Measurements from ENCODE around the gene TMED7. TPM values are rescaled to one million over a fixed set of nuclear protein-coding genes. Genes with fewer than 3 reads are reported as not detected.
A peak's percentile ranks its signal among the peaks of the same experiment; 100 is the strongest.

Gene TMED7
- total and polyA plus RNA-seq, 4 experiments from 2014 or later = 32.1 to 49.5 (median 42.2) TPM

DNA sequence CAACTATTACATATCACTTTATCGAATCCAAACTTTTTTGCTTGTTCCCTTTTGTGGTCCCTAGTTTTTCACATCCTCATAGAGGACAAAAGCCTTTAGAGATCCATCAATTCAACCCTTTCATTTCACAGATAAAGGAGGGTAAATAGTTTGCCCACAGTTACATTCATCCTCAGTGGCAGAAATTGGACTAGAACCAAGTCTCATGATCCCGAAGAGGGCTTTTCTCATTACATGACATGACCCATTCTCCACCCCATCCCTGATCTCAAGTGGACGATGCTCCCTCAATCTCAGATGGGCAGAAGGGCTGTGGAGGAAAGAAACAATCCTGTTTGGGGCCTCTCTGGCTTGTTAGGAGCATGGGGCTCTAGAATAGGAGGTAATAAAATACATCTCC, 46.6 kb downstream of the TMED7 start:
- CTCF ChIA-PET (ENCODE audit: partially characterized antibody) = interaction anchor here (14.3 kb wide), 1 partner anchor 267 kb away, joined by 417 read pairs; no protein-coding TSS in a partner anchor
- H3K4me3 Mint-ChIP-seq = no peak overlapping the region
- intact Hi-C loops (cut with micrococcal nuclease) = no loop called here

DNA sequence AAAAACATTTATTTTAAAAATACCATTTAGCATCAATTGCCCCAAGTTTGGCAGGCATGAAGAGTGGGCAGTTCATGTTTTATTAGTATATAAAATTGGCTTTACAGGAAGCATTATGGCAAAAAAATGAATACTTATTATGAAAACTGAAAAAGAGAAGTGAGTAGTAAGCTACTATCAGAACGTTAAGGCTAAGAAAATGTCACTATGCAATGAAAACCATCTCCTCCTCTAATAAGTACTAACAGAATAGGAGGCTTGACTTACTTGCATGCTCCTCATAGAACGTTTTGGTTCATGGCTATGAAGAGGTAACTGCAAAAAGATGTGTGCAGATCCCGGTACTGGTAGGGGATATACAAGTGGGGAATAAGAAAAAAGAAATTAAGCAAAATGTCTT, 47.2 kb downstream of the TMED7 start:
- DNase-seq = no peak
- Mint-ChIP-seq H3K9me3 (peaks cover 0 to 2% (median 0%) of the 10 kb centered on the region in 8 donors), H3K4me3 (no peak overlapping the region), H3K27me3 (no peaks in the 10 kb centered on the region), H3K27ac (no peak overlapping the region), H3K4me1 (peaks cover 0 to 2% (median under 1%) of the 10 kb centered on the region in 4 donors), H3K36me3 (peaks cover 0 to 5% of the 10 kb centered on the region in 2 donors)
- Histone ChIP-seq H3K9me3 (ENCODE audit: control insufficient read depth in 1 of 2, low read length in 2 of 2) (no peaks in the 10 kb centered on the region), H3K4me1 (ENCODE audit: insufficient read depth, low read length) (no peaks in the 10 kb centered on the region), H3K36me3 (ENCODE audit: insufficient read depth, low read length) (no peaks in the 10 kb centered on the region), H3K4me3 (ENCODE audit: low read length in 2 of 2) (no peak overlapping the region), H3K27ac (ENCODE audit: low read depth, low read length) (no peak overlapping the region), H3K27me3 (ENCODE audit: insufficient read depth, low read length) (no peaks in the 10 kb centered on the region)
- CTCF ChIA-PET (ENCODE audit: partially characterized antibody) = interaction anchor here (14.3 kb wide), 1 partner anchor 266 kb away, joined by 417 read pairs; no protein-coding TSS in a partner anchor
- POLR2A ChIA-PET (ENCODE audit: partially characterized antibody) = no interaction called here
- intact Hi-C loops (cut with micrococcal nuclease) = no loop called here

More for the DNA sequence above, 46.6 kb downstream of the TMED7 start:
- Mint-ChIP-seq H3K27ac (no peak overlapping the region), H3K9me3 (peaks cover 0 to 2% (median 0%) of the 10 kb centered on the region in 8 donors), H3K36me3 (peaks cover 0 to 5% of the 10 kb centered on the region in 2 donors), H3K27me3 (no peaks in the 10 kb centered on the region), H3K4me1 (peaks cover 0 to 2% (median under 1%) of the 10 kb centered on the region in 4 donors)
- Histone ChIP-seq H3K9me3 (ENCODE audit: control insufficient read depth in 1 of 2, low read length in 2 of 2) (no peaks in the 10 kb centered on the region), H3K4me1 (ENCODE audit: insufficient read depth, low read length) (no peaks in the 10 kb centered on the region), H3K4me3 (ENCODE audit: low read length in 2 of 2) (no peak overlapping the region), H3K27ac (ENCODE audit: low read depth, low read length) (no peak overlapping the region), H3K27me3 (ENCODE audit: insufficient read depth, low read length) (no peaks in the 10 kb centered on the region), H3K36me3 (ENCODE audit: insufficient read depth, low read length) (no peaks in the 10 kb centered on the region)
- POLR2A ChIA-PET (ENCODE audit: partially characterized antibody) = no interaction called here
- DNase-seq = no peak

GRCh38 chr5:115577741-115578140, 48.1 kb downstream of the TMED7 start:
- no peak overlapping the region for H3K27ac ChIP-seq (ENCODE audit: low read depth, low read length)
- H3K36me3 ChIP-seq (ENCODE audit: insufficient read depth, low read length) = no peaks in the 10 kb centered on the region
- Mint-ChIP-seq H3K27me3 (peaks cover 0 to under 1% of the 10 kb centered on the region in 2 donors), H3K36me3 (peaks cover 0 to 5% of the 10 kb centered on the region in 2 donors), H3K27ac (peak overlapping the region in 1 of 7 donors; percentile 58), H3K4me1 (peaks cover 0 to 2% (median under 1%) of the 10 kb centered on the region in 4 donors), H3K9me3 (peaks cover 0 to 2% (median 0%) of the 10 kb centered on the region in 8 donors), H3K4me3 (no peak overlapping the region)
- H3K4me3 ChIP-seq (ENCODE audit: low read length in 2 of 2) = no peak overlapping the region
- POLR2A ChIA-PET (ENCODE audit: partially characterized antibody) = no interaction called here
- CTCF ChIA-PET (ENCODE audit: partially characterized antibody) = interaction anchor here (0.8 to 14.3 kb wide), 6 partner anchors 10 to 480 kb away, joined by 3 to 417 read pairs (median 4); no protein-coding TSS in a partner anchor
- no peaks in the 10 kb centered on the region for H3K27me3 ChIP-seq (ENCODE audit: insufficient read depth, low read length)
- H3K4me1 ChIP-seq (ENCODE audit: insufficient read depth, low read length) = no peaks in the 10 kb centered on the region
- DNase-seq = no peak
- no peaks in the 10 kb centered on the region for H3K9me3 ChIP-seq (ENCODE audit: control insufficient read depth in 1 of 2, low read length in 2 of 2)
- intact Hi-C loops (cut with micrococcal nuclease) = no loop called here

- Mint-ChIP-seq H3K9me3 (peaks cover 0 to 2% (median 0%) of the 10 kb centered on the region in 8 donors), H3K36me3 (peaks cover 0 to 5% of the 10 kb centered on the region in 2 donors), H3K4me1 (peaks cover 0 to 2% (median under 1%) of the 10 kb centered on the region in 4 donors), H3K4me3 (no peak overlapping the region), H3K27me3 (peaks cover 2 to 3% of the 10 kb centered on the region in 2 donors), H3K27ac (peak overlapping the region in 1 of 7 donors; percentile 58)
- Histone ChIP-seq H3K9me3 (ENCODE audit: control insufficient read depth in 1 of 2, low read length in 2 of 2) (no peaks in the 10 kb centered on the region), H3K4me1 (ENCODE audit: insufficient read depth, low read length) (no peaks in the 10 kb centered on the region), H3K4me3 (ENCODE audit: low read length in 2 of 2) (no peak overlapping the region), H3K36me3 (ENCODE audit: insufficient read depth, low read length) (no peaks in the 10 kb centered on the region), H3K27ac (ENCODE audit: low read depth, low read length) (no peak overlapping the region), H3K27me3 (ENCODE audit: insufficient read depth, low read length) (no peaks in the 10 kb centered on the region)
- CTCF ChIA-PET (ENCODE audit: partially characterized antibody) = interaction anchor here (0.8 to 14.3 kb wide), 6 partner anchors 10 to 480 kb away, joined by 3 to 417 read pairs (median 4); no protein-coding TSS in a partner anchor
- intact Hi-C loops (cut with micrococcal nuclease) = no loop called here
- POLR2A ChIA-PET (ENCODE audit: partially characterized antibody) = no interaction called here
- no peak for DNase-seq
Measured at GRCh38 chr5:115577329-115577728, 48.5 kb downstream of the TMED7 start.

GRCh38 chr5:115575167-115576070, 50.4 kb downstream of the TMED7 start:
- POLR2A ChIA-PET (ENCODE audit: partially characterized antibody) = interaction anchor here (1.7 kb wide), 1 partner anchor 265 kb away, joined by 3 read pairs; no protein-coding TSS in a partner anchor
- Mint-ChIP-seq H3K4me1 (peaks cover 0 to 2% (median under 1%) of the 10 kb centered on the region in 4 donors), H3K36me3 (peaks cover 0 to 2% of the 10 kb centered on the region in 2 donors), H3K27ac (no peak overlapping the region), H3K9me3 (peaks cover 0 to 2% (median 0%) of the 10 kb centered on the region in 8 donors), H3K4me3 (no peak overlapping the region), H3K27me3 (peaks cover 2 to 3% of the 10 kb centered on the region in 2 donors)
- Histone ChIP-seq H3K27ac (ENCODE audit: low read depth, low read length) (no peak overlapping the region), H3K27me3 (ENCODE audit: insufficient read depth, low read length) (peaks cover 4% of the 10 kb centered on the region), H3K4me1 (ENCODE audit: insufficient read depth, low read length) (no peaks in the 10 kb centered on the region), H3K4me3 (ENCODE audit: low read length in 2 of 2) (no peak overlapping the region), H3K36me3 (ENCODE audit: insufficient read depth, low read length) (no peaks in the 10 kb centered on the region), H3K9me3 (ENCODE audit: control insufficient read depth in 1 of 2, low read length in 2 of 2) (no peaks in the 10 kb centered on the region)
- no peak for DNase-seq
- CTCF ChIA-PET (ENCODE audit: partially characterized antibody) = interaction anchor here (0.6 to 14.3 kb wide), 35 partner anchors 8 to 1964 kb away, joined by 3 to 417 read pairs (median 5); partner anchors contain the start of genes CCDC112 and PGGT1B
- intact Hi-C loops (cut with micrococcal nuclease) = no loop called here

DNA sequence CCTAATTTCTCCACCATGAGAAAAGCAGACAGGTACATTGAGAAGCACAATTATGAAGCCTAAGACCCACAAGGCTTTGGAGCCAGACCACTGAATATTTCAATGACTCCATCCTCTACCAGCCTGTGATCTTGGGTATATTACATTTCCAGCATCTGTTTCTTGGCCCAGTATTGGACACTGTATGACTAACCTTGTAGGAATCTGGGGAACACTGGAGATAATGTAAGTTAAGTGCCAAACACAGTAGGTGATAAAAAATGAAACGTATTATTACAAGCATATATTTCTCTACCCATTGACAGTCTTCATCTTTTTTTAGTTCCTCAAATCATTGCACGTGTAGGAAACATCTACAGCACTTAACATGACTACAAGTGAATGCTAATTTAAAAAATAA, 52.7 kb downstream of the TMED7 start:
- peaks cover 2 to 3% of the 10 kb centered on the region in 2 donors for H3K27me3 Mint-ChIP-seq
- Histone ChIP-seq H3K4me1 (ENCODE audit: insufficient read depth, low read length) (no peaks in the 10 kb centered on the region), H3K27me3 (ENCODE audit: insufficient read depth, low read length) (peaks cover 4% of the 10 kb centered on the region), H3K36me3 (ENCODE audit: insufficient read depth, low read length) (no peaks in the 10 kb centered on the region), H3K9me3 (ENCODE audit: control insufficient read depth in 1 of 2, low read length in 2 of 2) (no peaks in the 10 kb centered on the region), H3K4me3 (ENCODE audit: low read length in 2 of 2) (no peak overlapping the region), H3K27ac (ENCODE audit: low read depth, low read length) (no peak overlapping the region)
- H3K4me1 Mint-ChIP-seq = peaks cover 0 to 2% (median under 1%) of the 10 kb centered on the region in 4 donors
- ChIA-PET POLR2A (ENCODE audit: partially characterized antibody) (interaction anchor here (1.0 kb wide), 1 partner anchor 14 kb away, joined by 3 read pairs; no protein-coding TSS in a partner anchor), CTCF (ENCODE audit: partially characterized antibody) (interaction anchor here (1.0 to 14.3 kb wide), 9 partner anchors 9 to 1961 kb away, joined by 3 to 417 read pairs (median 6); no protein-coding TSS in a partner anchor)
- no peak overlapping the region for H3K27ac Mint-ChIP-seq
- H3K4me3 Mint-ChIP-seq = no peak overlapping the region
- peaks cover 0 to 2% (median 0%) of the 10 kb centered on the region in 8 donors for H3K9me3 Mint-ChIP-seq
- intact Hi-C loops (cut with micrococcal nuclease) = no loop called here
- H3K36me3 Mint-ChIP-seq = no peaks in the 10 kb centered on the region
- no peak for DNase-seq

DNA sequence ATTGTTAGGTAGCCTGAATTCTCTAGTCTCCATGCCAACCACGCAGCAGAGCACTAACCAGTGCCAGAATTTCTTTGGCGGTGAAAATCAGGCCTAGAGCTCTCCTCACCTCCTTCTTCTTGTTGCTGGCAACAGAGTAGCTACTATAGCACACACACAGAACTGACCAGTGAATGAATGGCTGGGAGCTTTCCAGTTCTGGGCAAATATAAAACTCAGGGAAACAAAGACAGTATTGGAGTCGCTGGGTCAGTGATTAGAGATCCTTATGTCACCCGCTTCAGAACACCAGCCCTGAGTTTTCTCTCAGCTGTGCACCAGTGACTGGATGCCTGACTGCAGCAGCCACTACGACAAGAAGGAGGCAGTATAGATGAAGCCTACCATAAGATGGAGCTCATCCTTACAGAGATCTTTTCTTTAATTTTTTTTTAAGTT, 54.4 kb downstream of the TMED7 start:
- Mint-ChIP-seq H3K4me3 (no peak overlapping the region), H3K9me3 (no peaks in the 10 kb centered on the region), H3K27ac (no peak overlapping the region), H3K27me3 (peaks cover 2 to 3% of the 10 kb centered on the region in 2 donors), H3K4me1 (peaks cover 0 to 2% (median under 1%) of the 10 kb centered on the region in 4 donors), H3K36me3 (no peaks in the 10 kb centered on the region)
- peaks cover 4% of the 10 kb centered on the region for H3K27me3 ChIP-seq (ENCODE audit: insufficient read depth, low read length)
- H3K4me1 ChIP-seq (ENCODE audit: insufficient read depth, low read length) = no peaks in the 10 kb centered on the region
- POLR2A ChIA-PET (ENCODE audit: partially characterized antibody) = interaction anchor here (0.5 to 0.6 kb wide), 2 partner anchors 44 to 156 kb away, joined by 3 read pairs; no protein-coding TSS in a partner anchor
- no peak overlapping the region for H3K4me3 ChIP-seq (ENCODE audit: low read length in 2 of 2)
- H3K9me3 ChIP-seq (ENCODE audit: control insufficient read depth in 1 of 2, low read length in 2 of 2) = no peaks in the 10 kb centered on the region
- no peaks in the 10 kb centered on the region for H3K36me3 ChIP-seq (ENCODE audit: insufficient read depth, low read length)
- intact Hi-C loops (cut with micrococcal nuclease) = no loop called here
- CTCF ChIA-PET (ENCODE audit: partially characterized antibody) = interaction anchor here (0.6 to 14.3 kb wide), 6 partner anchors 9 to 259 kb away, joined by 3 to 417 read pairs (median 4); no protein-coding TSS in a partner anchor
- DNase-seq = no peak
- no peak overlapping the region for H3K27ac ChIP-seq (ENCODE audit: low read depth, low read length)
